Fibroblast of skin of left quadriceps (primary cell): ENCODE results near the gene DOCK1.
A peak's percentile ranks its signal among the peaks of the same experiment; 100 is the strongest.

Source experiments
- DNase-seq, 2 experiments: peaks; one replicate each; pipeline ENCODE4 v3.0.0-alpha.2; 2013; ENCODE audit warnings: low read depth in 2 of 2

The DOCK1 gene

DNA sequence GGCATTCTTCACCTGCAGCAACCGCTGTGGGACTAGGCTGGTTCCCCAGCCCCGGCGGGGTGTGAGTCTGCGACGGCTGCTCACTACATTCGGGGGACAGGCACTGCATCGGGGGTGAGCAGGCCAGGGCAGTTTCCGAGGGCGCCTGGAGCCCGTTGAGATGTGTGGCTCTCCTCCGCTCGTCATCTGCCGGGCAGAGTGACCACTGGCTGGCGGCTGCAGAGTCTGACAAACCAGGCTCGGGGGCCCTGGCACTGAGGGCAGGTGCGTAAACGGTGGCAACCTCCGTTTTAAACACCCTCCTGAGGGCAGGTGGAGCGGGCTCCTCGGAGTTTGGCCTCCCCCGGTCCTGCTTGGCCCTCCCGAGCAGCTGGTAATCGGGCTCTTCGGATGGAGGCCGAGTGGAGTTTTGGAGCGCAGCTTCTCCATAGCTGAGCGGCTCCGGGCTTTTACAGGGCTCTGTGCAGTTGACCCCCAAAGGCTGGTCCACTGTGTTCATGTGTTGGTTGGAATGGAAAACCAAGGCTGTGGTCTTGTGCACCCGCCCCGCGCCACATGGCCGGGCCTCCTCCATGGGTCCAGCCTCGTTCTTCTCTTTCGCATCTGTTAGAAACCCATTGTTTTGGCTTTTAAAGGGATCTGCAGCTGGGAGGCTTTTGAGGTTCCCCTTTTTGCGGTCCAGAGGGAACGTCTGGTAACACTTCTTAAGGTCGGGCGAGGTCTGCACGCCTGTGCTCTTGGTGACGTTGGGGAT, 270.3 kb downstream of the DOCK1 start:
- no peak for DNase-seq

- DNase-seq: no peak
Observed at GRCh38 chr10:127176649-127177048, 271.4 kb downstream of the DOCK1 start.

GRCh38 chr10:127179612-127180250, 274.5 kb downstream of the DOCK1 start:
- no peak for DNase-seq

- no peak for DNase-seq
Observed at GRCh38 chr10:127182161-127182560, 276.9 kb downstream of the DOCK1 start.

DNA sequence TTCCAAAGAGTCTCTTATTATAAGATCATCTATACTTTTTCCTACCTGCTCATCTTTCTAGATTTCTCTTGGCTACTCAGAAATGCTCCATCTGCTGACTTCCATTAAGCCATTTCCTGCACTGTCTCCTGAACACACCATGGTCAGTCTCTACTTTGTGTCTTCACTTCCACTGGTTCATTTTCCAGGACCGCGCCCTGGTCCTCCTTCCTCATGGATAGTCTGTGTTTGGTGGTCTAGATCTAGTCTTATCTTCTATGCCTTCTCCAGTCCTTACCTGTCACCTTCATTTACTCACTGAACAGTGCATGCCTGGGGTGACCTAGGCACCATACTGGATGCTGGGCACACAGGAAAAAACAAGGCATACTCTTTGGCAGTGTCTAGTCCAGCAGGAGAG, 279.4 kb downstream of the DOCK1 start:
- DNase-seq: no peak

- DNase-seq: no peak
Observed at GRCh38 chr10:127186813-127187212, 281.6 kb downstream of the DOCK1 start.

GRCh38 chr10:127189226-127189625, 284.0 kb downstream of the DOCK1 start:
- no peak for DNase-seq

- DNase-seq: no peak
Observed at GRCh38 chr10:127190427-127190826, 285.2 kb downstream of the DOCK1 start.

DNA sequence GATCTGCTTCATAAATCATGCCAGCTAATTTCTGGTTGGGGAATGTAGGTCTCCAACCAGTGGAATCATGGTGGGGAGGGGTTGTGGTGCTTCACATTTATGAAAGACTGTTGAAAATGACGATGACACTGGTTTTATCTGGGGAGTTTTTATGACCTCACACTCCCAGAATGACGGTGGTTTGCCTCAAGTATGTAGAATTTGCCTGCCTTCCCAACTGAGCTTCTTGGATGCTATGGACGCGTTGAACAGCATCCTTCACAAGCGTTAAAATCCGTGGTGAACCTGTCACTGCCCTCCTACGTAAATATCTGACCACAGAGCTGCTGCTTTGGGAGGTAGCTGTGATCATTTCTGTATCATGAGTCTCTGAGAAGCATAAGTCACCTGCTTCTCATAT, 287.9 kb downstream of the DOCK1 start:
- peak; percentile 17 to 33 for DNase-seq

DNA sequence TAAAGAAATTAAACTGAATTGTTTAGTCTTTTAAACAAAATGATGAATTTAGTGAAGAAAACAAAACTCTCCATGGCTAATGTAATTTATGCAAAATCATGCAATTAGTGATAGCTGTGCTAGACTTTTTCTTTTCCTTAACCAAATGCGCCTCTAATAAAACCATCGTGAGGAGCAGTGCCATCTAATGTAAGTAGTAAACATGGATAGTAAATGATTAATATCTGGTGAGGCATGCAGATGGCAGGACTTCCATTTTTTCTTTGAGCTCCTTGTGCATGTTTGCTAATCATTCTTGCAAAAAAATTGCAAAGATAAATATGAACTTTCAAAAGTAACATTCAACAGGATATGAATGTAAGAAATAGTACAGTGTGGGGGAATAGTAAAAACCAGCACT, 288.9 kb downstream of the DOCK1 start:
- no peak for DNase-seq

DNA sequence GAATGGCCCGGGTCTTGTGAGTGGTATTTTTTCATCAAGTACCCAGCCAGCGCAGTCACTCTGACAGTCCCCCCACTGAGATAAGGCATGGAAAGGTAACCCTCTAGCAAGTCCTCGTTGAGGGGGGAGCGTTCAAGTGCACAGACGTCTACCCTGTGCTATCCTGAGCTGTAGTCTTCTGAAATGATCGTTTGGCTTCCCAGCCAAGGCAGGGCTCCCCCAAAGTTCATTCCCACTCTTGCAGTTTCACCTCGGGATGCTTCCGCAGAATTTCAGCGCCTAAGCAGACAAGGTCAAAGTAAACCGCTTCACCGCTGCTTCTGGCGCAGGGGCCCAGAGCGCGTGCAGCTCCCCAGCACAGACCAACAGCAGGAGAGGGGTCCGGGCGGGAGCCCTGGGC, 289.4 kb downstream of the DOCK1 start:
- no peak for DNase-seq

GRCh38 chr10:127195041-127195506, 289.8 kb downstream of the DOCK1 start:
- DNase-seq: no peak

- no peak for DNase-seq
Observed at GRCh38 chr10:127195571-127196281, 290.5 kb downstream of the DOCK1 start.

- no peak for DNase-seq
Observed at GRCh38 chr10:127196282-127197153, 291.3 kb downstream of the DOCK1 start, which contains the start of gene INSYN2A. INSYN2A (minus strand) TSS chr10:127196591; CDS start chr10:127176395, 20,196 bp downstream.

GRCh38 chr10:127197154-127197432, 291.9 kb downstream of the DOCK1 start:
- no peak for DNase-seq

GRCh38 chr10:127198307-127198706, 293.1 kb downstream of the DOCK1 start:
- no peak for DNase-seq

GRCh38 chr10:127198721-127199120, 293.5 kb downstream of the DOCK1 start:
- no peak for DNase-seq

DNA sequence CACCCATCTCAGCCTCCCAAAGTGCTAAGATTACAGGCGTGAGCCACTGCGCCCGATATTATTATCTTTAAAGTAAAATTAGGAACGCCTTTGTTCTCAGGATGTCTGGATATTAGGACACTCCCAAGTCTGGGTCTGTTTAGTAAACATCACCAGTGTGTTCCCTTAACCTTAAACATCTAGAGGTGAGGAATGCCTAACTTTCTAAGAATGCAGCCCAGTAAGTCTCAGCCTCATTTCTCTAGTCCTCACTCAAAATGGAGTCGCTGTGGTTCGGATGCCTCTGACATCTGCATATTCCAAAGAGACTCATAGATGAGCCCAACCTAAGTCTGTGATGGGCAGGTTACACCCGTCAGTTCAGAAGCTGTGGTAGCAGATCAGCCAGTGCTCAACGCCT, 295.4 kb downstream of the DOCK1 start:
- no peak for DNase-seq

DNA sequence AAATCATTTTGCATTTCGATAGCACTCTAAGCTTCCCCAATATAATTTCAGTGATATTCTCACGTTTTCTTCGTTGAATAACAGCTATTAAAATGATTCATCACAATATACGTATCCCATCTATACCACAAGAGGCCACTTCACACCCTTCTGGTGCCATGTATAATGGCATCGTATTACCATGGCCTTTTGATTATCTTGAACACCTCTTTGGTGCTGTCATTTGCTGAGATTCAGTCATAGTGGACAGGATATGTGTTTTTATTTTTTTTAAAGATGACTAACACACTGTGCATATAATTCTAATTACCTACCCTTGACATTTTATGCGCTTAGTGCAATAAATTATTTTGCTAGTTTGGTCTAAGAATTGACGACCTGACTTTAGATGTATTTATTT, 297.8 kb downstream of the DOCK1 start:
- DNase-seq: no peak

DNA sequence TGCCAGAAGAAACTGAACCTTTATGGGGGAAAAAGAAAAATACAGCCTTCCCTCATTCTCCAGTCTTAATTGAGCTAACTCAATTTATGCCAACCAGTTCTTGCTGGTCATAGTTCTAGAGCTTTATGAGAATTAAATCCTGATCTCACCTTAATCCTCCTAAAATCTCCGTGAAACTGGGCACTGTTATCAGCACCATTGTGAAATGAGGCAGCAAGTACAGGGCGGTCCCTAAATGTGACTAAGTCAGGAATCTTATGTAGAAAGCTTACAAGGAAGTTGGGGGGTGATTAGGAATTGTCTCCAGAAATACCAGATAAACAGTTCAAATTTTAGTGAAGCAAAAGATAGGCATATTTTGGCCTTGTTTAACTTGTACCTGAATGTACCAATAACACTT, 301.9 kb downstream of the DOCK1 start:
- DNase-seq: no peak

DNA sequence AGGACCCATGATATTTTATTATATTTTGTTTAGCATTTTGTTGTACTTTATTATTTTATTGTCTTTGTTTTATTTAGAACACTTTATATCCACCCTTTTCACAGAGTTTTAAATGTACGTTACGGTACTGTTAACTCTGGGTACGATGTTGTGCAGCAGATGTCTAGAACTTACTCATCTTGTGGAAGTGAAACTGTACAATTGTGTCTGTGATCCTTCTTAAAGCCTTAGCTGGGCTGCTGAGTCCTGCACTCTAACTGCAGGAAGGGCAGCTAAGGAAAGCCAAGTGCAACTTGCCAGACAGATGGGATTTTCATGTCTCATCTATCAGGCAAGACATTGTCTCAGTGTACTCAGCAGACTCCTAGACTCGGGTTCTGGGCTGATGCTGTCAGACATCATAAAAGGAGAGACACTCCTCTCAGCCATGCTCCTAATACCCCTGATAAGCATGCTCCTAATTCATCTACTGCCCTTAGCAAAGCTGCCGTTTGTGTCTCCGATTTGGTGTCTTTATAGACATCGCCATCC, 305.8 kb downstream of the DOCK1 start:
- DNase-seq: no peak

GRCh38 chr10:127215866-127216265, 310.6 kb downstream of the DOCK1 start:
- no peak for DNase-seq
